ENCODE data around the gene KRT74. TPM values are rescaled to one million over a fixed set of nuclear protein-coding genes. Genes with fewer than 3 reads are reported as not detected.

The KRT74 gene
- total RNA-seq, 2 donors from 2014 or later = 2.9 TPM; not detected in 1

- H3K27me3 ChIP-seq = no peaks in the 10 kb centered on the region
- TF ChIP-seq CTCF (IDR thresholded peaks at IDR 0.05) = no peak
- no peak overlapping the region for H3K27ac ChIP-seq
- H3K4me3 ChIP-seq = no peak overlapping the region
- no peak for DNase-seq (ENCODE audit: low spot score)
- no peaks in the 10 kb centered on the region for H3K9me3 ChIP-seq
- no peaks in the 10 kb centered on the region for H3K4me1 ChIP-seq
- no peaks in the 10 kb centered on the region for H3K36me3 ChIP-seq
Measured at GRCh38 chr12:52558781-52559445, 14.7 kb downstream of the KRT74 start.

- no peaks in the 10 kb centered on the region for H3K4me1 ChIP-seq
- TF ChIP-seq CTCF (IDR thresholded peaks at IDR 0.05) = no peak
Measured at GRCh38 chr12:52557476-52557875, 16.2 kb downstream of the KRT74 start.

GRCh38 chr12:52555577-52555976 is 18.1 kb downstream of the KRT74 start:
- no peak overlapping the region for H3K4me3 ChIP-seq
- no peak for DNase-seq (ENCODE audit: low spot score)
- TF ChIP-seq CTCF (IDR thresholded peaks at IDR 0.05) = no peak
- H3K27ac ChIP-seq = no peak overlapping the region
- peaks cover 0 to 11% of the 10 kb centered on the region in 2 donors for H3K4me1 ChIP-seq
- H3K27me3 ChIP-seq = no peaks in the 10 kb centered on the region
- no peaks in the 10 kb centered on the region for H3K9me3 ChIP-seq
- H3K36me3 ChIP-seq = no peaks in the 10 kb centered on the region

More at GRCh38 chr12:52557476-52557875, 16.2 kb downstream of the KRT74 start:
- no peak for DNase-seq (ENCODE audit: low spot score)
- Histone ChIP-seq H3K9me3 (no peaks in the 10 kb centered on the region), H3K36me3 (no peaks in the 10 kb centered on the region), H3K27ac (no peak overlapping the region), H3K4me3 (no peak overlapping the region), H3K27me3 (no peaks in the 10 kb centered on the region)

GRCh38 chr12:52552681-52553195 is 20.9 kb downstream of the KRT74 start, which contains the start of gene KRT71:
KRT71 (minus strand) TSS chr12:52553145; CDS start chr12:52553077, 68 bp downstream.
- no peak within 1 kb of the TSS for H3K27ac ChIP-seq
- H3K4me3 ChIP-seq = no peak within 1 kb of the TSS
- TF ChIP-seq CTCF (IDR thresholded peaks at IDR 0.05) = no peak
- no peaks in the 10 kb centered on the region for H3K9me3 ChIP-seq
- no peaks in the 10 kb centered on the region for H3K36me3 ChIP-seq
- peaks cover 0 to 11% of the 10 kb centered on the region in 2 donors for H3K4me1 ChIP-seq
- DNase-seq (ENCODE audit: low spot score) = no peak
- no peaks in the 10 kb centered on the region for H3K27me3 ChIP-seq

GRCh38 chr12:52552055-52552454 is 21.6 kb downstream of the KRT74 start:
- no peaks in the 10 kb centered on the region for H3K27me3 ChIP-seq
- DNase-seq (ENCODE audit: low spot score) = no peak
- H3K4me3 ChIP-seq = no peak overlapping the region
- H3K4me1 ChIP-seq = peaks cover 0 to 11% of the 10 kb centered on the region in 2 donors
- H3K27ac ChIP-seq = no peak overlapping the region
- no peaks in the 10 kb centered on the region for H3K9me3 ChIP-seq
- H3K36me3 ChIP-seq = no peaks in the 10 kb centered on the region
- TF ChIP-seq CTCF (IDR thresholded peaks at IDR 0.05) = no peak

Measured in right atrium auricular region (tissue), 2 donors.